Umbilical cord (tissue), 2 donors: ENCODE measurements around the gene VANGL1. TPM values are rescaled to one million over a fixed set of nuclear protein-coding genes. Genes with fewer than 3 reads are reported as not detected.

Experiments used
- DNase-seq: peaks from one replicate; pipeline ENCODE4 v3.0.0-alpha.2; 2015; ENCODE audit warnings: low spot score
- total RNA-seq: library from RNA; depleted of rRNA; stranded (reverse); fragments of >200 nt; gene quantifications from one replicate; pipeline ENCODE4 v1.2.3, GENCODE V29; 2014; ENCODE audit warnings: low replicate concordance; ENCODE audit not compliant: insufficient read depth

VANGL1 gene
- total RNA-seq, 1 donor from 2014 or later, result 7.2 TPM

- no peak for DNase-seq
Observed at GRCh38 chr1:115668579-115668978, 26.8 kb downstream of the VANGL1 start.

DNA sequence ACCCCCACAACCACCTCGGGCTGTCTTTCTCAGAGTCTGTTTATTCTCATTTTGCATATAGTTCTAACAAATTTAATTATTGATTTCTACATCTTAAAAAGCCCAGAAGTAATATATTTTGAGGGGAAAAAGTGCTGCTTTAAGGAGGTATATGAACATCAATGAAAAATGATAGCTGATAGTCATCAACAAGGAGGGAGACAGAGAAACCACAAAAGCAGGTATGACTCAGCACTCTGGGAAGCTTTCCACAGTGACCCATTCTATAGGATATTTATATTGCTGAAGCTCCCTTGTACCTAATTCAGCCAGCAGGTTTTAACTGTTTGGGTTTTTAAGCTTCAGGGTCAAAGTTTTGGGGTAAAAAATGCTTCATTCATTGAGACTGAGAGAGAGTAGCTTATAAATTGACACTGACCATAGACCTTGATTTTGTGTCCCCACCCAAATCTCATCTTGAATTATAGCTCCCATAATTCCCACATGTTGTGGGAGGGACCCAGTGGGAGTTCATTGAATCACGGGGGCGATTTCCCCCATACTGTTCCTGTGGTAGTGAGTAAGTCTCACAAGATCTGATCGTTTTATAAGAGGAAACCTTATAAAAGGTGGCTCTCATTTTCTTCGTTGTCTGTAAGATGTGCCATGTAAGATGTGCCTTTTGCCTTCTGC, 27.4 kb downstream of the VANGL1 start:
- DNase-seq, result no peak

DNA sequence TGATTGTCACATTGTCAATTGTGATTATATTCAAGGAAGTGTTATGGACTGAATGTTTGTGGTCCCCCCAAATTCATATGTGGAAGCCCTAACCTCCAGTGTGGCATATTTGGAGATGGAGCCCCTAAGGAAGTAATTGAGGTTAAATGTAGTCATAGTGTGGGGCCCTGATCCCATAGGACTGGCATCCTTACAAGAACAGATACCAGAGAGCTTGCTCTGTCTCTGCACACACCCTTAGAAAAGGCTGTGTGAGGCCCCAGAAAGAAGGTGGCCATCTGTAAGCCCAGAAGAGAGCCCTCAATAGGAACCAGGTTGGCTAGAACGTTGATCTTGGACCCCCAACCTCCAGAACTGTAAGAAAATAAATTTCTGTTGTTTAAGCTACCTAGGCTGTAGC, 28.1 kb downstream of the VANGL1 start:
- DNase-seq, result peak; percentile 27

- no peak for DNase-seq
Observed at GRCh38 chr1:115670476-115671175, 28.9 kb downstream of the VANGL1 start.

- DNase-seq, result peak; percentile 78
Observed at GRCh38 chr1:115671176-115671934, 29.6 kb downstream of the VANGL1 start.

- DNase-seq, result no peak
Observed at GRCh38 chr1:115672224-115673009, 30.6 kb downstream of the VANGL1 start.

DNA sequence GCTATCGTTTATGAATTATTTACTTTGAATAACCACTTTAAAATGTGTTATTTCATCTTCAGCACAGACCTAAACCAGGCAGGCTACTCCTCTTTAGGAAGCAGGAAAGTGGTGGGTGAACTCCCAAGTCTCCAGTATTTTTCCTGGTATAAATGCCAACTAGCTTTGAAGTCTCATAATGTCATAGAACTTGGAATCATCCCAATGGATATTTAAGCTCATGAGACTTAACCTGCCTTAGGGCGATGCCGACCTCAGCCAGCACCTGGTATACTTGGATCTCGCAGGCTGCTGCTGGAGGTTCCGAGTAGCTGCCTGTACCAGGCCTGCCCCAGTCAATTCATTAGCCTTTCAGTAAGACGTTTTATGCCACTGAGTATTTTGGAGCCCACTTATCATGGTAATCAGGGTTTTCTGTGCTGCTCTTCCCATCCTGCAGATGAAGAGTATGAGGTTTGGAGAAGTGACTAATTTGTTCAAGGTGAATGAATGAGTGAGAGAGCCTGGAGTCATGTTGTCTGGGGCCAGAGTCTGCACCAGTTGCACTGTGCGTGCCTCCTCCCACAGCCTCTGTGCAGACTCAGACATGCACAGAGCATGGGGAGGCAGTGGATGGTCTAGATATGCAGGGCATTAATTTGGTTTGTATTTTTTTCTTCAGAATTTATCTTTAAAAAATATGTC, 34.9 kb downstream of the VANGL1 start:
- DNase-seq, result no peak

GRCh38 chr1:115677182-115677555, 35.4 kb downstream of the VANGL1 start:
- no peak for DNase-seq

- DNase-seq, result no peak
Observed at GRCh38 chr1:115677565-115677964, 35.8 kb downstream of the VANGL1 start.

GRCh38 chr1:115678141-115678540, 36.4 kb downstream of the VANGL1 start:
- no peak for DNase-seq

DNA sequence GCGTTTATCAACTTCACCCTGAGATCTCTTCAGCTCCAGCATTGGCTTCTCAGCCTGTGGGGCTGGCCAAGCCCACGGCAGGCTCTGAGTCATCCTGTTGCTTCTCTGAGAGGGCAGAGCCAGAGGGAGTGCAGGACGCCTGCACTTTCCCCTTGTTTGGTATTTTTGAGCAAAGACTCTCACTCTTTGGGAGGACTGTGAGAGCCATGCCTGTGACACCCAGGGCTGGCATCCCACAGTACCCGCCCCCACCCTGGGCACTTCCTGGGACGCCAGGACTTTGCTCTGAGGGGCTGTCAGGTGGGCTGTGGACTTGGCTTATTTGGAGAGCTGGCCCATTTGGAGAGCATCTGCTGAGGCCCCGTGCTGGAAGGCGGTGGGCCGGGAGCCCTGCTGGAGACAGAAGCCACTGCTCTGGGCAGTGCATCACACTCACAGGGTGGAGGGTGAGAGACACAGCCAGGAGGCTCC, 37.4 kb downstream of the VANGL1 start:
- peak; percentile 86 for DNase-seq

- peak; percentile 82 for DNase-seq
Observed at GRCh38 chr1:115680730-115681111, 39.0 kb downstream of the VANGL1 start.

GRCh38 chr1:115682792-115683191, 41.0 kb downstream of the VANGL1 start:
- DNase-seq, result no peak

- no peak for DNase-seq
Observed at GRCh38 chr1:115685029-115685705, 43.4 kb downstream of the VANGL1 start.

DNA sequence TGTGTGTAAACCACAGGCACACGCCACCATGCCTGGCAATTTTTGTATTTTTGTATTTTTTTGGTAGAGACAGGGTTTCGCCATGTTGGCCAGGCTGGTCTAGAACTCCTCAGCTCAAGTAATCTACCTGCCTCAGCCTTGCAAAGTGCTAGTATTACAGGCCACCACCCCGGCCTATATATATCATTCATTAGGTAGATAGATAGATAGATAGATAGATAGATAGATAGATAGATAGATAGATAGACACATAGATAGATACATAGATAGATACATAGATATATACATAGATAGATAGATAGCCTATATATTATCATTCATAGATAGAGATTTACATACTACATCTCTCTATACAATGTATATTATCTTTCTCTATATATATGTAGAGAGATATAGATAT, 46.0 kb downstream of the VANGL1 start:
- no peak for DNase-seq

- no peak for DNase-seq
Observed at GRCh38 chr1:115690972-115691371, 49.2 kb downstream of the VANGL1 start.

- DNase-seq, result no peak
Observed at GRCh38 chr1:115692224-115692623, 50.5 kb downstream of the VANGL1 start.

DNA sequence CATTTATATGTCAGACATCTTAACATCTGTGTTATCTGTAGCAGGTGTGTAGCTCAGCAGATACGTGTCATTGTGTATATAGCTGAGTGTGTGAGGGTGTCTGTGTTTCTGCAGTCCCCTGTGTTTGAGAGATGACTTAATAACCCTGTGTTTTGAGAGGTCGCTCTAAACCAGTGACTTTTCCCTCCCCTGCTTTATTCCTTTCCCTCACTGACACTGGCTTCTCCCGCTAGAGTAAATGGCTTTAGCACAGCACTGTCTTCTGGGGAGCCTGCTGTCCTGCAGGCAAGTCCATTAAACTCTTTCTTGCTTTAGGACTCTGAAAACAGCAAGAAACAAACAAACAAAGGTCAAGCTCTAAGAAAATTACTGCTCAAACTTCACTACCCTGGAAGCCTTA, 53.0 kb downstream of the VANGL1 start:
- DNase-seq, result no peak

DNA sequence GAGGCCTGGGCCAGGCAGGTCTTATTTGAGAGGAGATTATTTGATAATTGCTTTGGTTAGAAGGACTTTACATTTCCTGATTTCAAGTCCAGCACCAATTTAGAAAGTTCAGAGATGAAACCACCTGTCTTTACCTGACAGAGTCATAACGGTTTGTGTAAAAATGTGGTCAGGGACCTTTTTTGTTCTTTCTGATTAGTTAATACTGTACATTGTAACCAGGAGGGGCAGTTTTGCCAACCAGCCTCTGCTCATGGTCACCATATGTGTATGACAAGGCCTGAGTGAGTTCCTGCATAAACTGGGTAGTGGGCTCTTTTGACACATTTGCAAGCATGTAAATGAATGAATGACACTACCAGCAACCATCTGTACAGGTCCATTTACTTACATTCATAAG, 55.8 kb downstream of the VANGL1 start:
- no peak for DNase-seq

GRCh38 chr1:115701090-115701489, 59.3 kb downstream of the VANGL1 start:
- no peak for DNase-seq

- no peak for DNase-seq
Observed at GRCh38 chr1:115702959-115703358, 61.2 kb downstream of the VANGL1 start.
